Loucy (cell line): ENCODE results near the gene FMNL2.

Experiments
- H2AFZ ChIP-seq: fragments of 200-600 bp; sonication (generic); 2 replicates; pipeline ENCODE4 v1.6.0; 2016; ENCODE audit warnings: antibody characterized with exemption, mild to moderate bottlenecking, low read length, moderate library complexity
- H3F3A ChIP-seq: fragments of 200-600 bp; 2 replicates; pipeline ENCODE4 v1.6.0; 2016; ENCODE audit warnings: antibody characterized with exemption, low read depth, mild to moderate bottlenecking
- H3K27me3 ChIP-seq: fragments of 200-600 bp; sonication (generic); 2 replicates; pipeline ENCODE4 v1.6.1; 2014; ENCODE audit warnings: low read length, mild to moderate bottlenecking; ENCODE audit not compliant: insufficient read depth, poor library complexity, severe bottlenecking
- H3K36me3 ChIP-seq: fragments of 200-600 bp; sonication (generic); 2 replicates; pipeline ENCODE4 v1.6.1; 2016; ENCODE audit warnings: low read length; ENCODE audit not compliant: insufficient read depth
- H3K4me1 ChIP-seq: fragments of 200-600 bp; sonication (generic); 2 replicates; pipeline ENCODE4 v1.5.1; 2014; ENCODE audit warnings: low read length, mild to moderate bottlenecking; ENCODE audit not compliant: insufficient read depth, poor library complexity, severe bottlenecking
- H3K4me2 ChIP-seq: fragments of 200-600 bp; sonication (generic); 2 replicates; pipeline ENCODE4 v1.6.0; 2014; ENCODE audit warnings: antibody characterized with exemption, low read length, low read depth, mild to moderate bottlenecking; ENCODE audit not compliant: poor library complexity, severe bottlenecking
- H3K4me3 ChIP-seq: fragments of 200-600 bp; sonication (generic); 2 replicates; pipeline ENCODE4 v1.5.1; 2014; ENCODE audit warnings: low read length, mild to moderate bottlenecking, mixed read lengths; ENCODE audit not compliant: poor library complexity, severe bottlenecking
- H3K79me2 ChIP-seq: fragments of 200-600 bp; sonication (generic); 2 replicates; pipeline ENCODE4 v1.6.1; 2014; ENCODE audit warnings: low read length; ENCODE audit not compliant: insufficient read depth
- H3K9ac ChIP-seq: fragments of 200-600 bp; sonication (generic); 2 replicates; pipeline ENCODE4 v1.6.0; 2014; ENCODE audit warnings: mild to moderate bottlenecking, low read depth, low read length, moderate library complexity; ENCODE audit not compliant: poor library complexity, severe bottlenecking
- H3K9me2 ChIP-seq: fragments of 200-600 bp; sonication (generic); replicated peaks from 2 replicates; pipeline ENCODE4 v1.6.1; 2016; ENCODE audit warnings: low read depth, low read length, mixed read lengths
- H3K9me3 ChIP-seq: fragments of 200-600 bp; sonication (generic); 2 replicates; pipeline ENCODE4 v1.6.1; 2014; ENCODE audit warnings: mild to moderate bottlenecking, antibody characterized with exemption, low read length, low read depth; ENCODE audit not compliant: insufficient read depth
- H4K20me1 ChIP-seq: fragments of 200-600 bp; sonication (generic); 2 replicates; pipeline ENCODE4 v1.6.0; 2014; ENCODE audit warnings: antibody characterized with exemption, low read length, mild to moderate bottlenecking; ENCODE audit not compliant: insufficient read depth, poor library complexity, severe bottlenecking
- EZH2phosphoT487 ChIP-seq: fragments of 200-600 bp; IDR thresholded peaks from 2 replicates; pipeline ENCODE4 v1.6.1; 2018; ENCODE audit warnings: antibody characterized with exemption, mild to moderate bottlenecking, moderate library complexity, borderline replicate concordance
- TF ChIP-seq, protein P1 (sequence below): fragments of 200-600 bp; sonication (generic); conservative IDR thresholded peaks from 2 replicates; pipeline ENCODE4 v1.5.1; 2014; ENCODE audit warnings: mild to moderate bottlenecking, antibody characterized with exemption, low read length

FMNL2 gene

DNA sequence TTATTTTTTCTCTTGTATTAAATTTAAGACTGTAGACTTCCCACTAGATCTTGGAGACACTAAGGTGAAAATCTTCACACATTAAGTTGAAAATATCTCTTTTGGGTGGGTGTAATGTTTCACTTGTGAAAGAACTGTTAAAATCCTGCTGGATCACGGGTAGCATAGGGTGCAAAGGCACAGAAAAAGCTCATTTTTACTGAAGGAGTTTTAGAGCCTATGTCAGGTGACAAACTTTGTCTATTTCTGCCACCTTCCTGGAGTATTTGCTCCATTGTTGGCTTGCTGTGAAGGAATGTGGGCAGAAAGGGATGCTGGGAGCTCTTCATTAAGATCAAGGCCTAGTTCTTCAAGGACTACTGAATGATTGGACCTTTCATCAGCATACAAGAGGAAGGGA is 119.4 kb downstream of the FMNL2 start:
- Histone ChIP-seq H3K36me3 (no peaks in the 10 kb centered on the region), H2AFZ (no peak overlapping the region), H3K4me1 (no peaks in the 10 kb centered on the region), H3K79me2 (no peaks in the 10 kb centered on the region), H3K9me2 (no peaks in the 10 kb centered on the region), H3K4me3 (no peak overlapping the region), H4K20me1 (no peaks in the 10 kb centered on the region), H3K4me2 (no peak overlapping the region), H3K9ac (no peak overlapping the region), H3K27me3 (no peaks in the 10 kb centered on the region), H3K9me3 (no peaks in the 10 kb centered on the region), H3F3A (no peaks in the 10 kb centered on the region)
- TF ChIP-seq, protein P1, sequence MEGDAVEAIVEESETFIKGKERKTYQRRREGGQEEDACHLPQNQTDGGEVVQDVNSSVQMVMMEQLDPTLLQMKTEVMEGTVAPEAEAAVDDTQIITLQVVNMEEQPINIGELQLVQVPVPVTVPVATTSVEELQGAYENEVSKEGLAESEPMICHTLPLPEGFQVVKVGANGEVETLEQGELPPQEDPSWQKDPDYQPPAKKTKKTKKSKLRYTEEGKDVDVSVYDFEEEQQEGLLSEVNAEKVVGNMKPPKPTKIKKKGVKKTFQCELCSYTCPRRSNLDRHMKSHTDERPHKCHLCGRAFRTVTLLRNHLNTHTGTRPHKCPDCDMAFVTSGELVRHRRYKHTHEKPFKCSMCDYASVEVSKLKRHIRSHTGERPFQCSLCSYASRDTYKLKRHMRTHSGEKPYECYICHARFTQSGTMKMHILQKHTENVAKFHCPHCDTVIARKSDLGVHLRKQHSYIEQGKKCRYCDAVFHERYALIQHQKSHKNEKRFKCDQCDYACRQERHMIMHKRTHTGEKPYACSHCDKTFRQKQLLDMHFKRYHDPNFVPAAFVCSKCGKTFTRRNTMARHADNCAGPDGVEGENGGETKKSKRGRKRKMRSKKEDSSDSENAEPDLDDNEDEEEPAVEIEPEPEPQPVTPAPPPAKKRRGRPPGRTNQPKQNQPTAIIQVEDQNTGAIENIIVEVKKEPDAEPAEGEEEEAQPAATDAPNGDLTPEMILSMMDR, result no peak
- no peak for TF ChIP-seq EZH2phosphoT487

DNA sequence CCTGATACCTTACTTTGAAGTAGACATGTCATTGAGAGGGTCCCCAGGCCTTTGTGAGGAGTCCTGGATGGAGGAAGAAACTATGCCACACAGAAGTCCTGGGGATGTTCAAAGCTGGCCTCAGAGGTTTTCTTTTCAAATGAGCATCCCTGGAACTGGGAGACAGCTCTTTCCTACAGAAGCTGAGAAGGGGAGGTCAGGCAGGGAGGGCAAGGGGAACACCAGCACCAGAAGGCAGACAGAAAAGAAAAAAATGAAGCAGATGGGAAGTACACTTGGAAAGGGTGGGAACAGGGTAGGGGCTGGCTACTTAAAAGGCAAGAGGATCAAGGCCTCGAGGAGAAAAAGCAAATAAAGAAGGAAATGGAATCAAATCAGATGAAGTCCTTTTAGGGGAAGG is 120.0 kb downstream of the FMNL2 start:
- Histone ChIP-seq H3K27me3 (no peaks in the 10 kb centered on the region), H2AFZ (no peak overlapping the region), H3K79me2 (no peaks in the 10 kb centered on the region), H3K9ac (no peak overlapping the region), H3K9me3 (no peaks in the 10 kb centered on the region), H3K4me2 (no peak overlapping the region), H4K20me1 (no peaks in the 10 kb centered on the region), H3F3A (no peaks in the 10 kb centered on the region), H3K9me2 (no peaks in the 10 kb centered on the region), H3K36me3 (no peaks in the 10 kb centered on the region), H3K4me1 (no peaks in the 10 kb centered on the region), H3K4me3 (no peak overlapping the region)
- TF ChIP-seq, protein P1, result no peak
- no peak for TF ChIP-seq EZH2phosphoT487

DNA sequence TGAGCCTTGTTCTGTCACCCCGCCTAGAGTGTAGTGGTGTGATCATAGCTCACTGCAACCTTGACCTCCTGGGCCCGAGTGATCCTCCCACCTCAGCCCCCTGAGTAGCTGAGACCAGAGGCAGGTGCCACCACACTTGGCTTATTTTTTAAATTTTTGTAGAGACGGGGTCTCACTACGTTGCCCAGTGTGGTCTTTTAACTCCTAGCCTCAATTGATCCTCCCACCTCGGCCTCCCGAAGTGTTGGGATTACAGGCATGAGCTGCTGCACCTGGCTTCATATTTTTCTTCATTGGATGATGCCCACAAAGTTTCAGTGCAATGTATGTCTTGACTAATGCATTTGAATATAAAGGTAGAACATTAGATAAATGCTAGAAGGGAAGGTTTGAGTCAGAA is 120.8 kb downstream of the FMNL2 start:
- no peaks in the 10 kb centered on the region for H3F3A ChIP-seq
- H3K36me3 ChIP-seq, result no peaks in the 10 kb centered on the region
- H3K9me2 ChIP-seq, result no peaks in the 10 kb centered on the region
- H3K9ac ChIP-seq, result no peak overlapping the region
- H3K27me3 ChIP-seq, result no peaks in the 10 kb centered on the region
- no peak overlapping the region for H3K4me3 ChIP-seq
- H4K20me1 ChIP-seq, result no peaks in the 10 kb centered on the region
- no peak overlapping the region for H3K4me2 ChIP-seq
- no peaks in the 10 kb centered on the region for H3K4me1 ChIP-seq
- H2AFZ ChIP-seq, result no peak overlapping the region
- no peaks in the 10 kb centered on the region for H3K79me2 ChIP-seq
- H3K9me3 ChIP-seq, result no peaks in the 10 kb centered on the region
- TF ChIP-seq, protein P1, result no peak
- no peak for TF ChIP-seq EZH2phosphoT487
